ENCODE measurements around the gene FPR3. TPM values are rescaled to one million over a fixed set of nuclear protein-coding genes. Genes with fewer than 3 reads are reported as not detected.

Gene FPR3
- total and polyA plus RNA-seq, 2 donors (not counting 3 experiments of a cell fraction or from before 2014, with no cell fraction given): not detected

GRCh38 chr19:51779703-51780102, 15.3 kb upstream of the FPR3 start:
- FAIRE-seq: no peak
- Histone ChIP-seq H3K36me3 (ENCODE audit: control insufficient read depth in 2 of 2, extremely low read depth in 1 of 2, insufficient read depth in 2 of 2, low read length in 2 of 2) (no peaks in the 10 kb centered on the region), H3K9me1 (replicated peaks; ENCODE audit: control insufficient read depth, extremely low read depth, insufficient read depth, low read length) (no peaks in the 10 kb centered on the region), H4K20me1 (replicated peaks; ENCODE audit: control insufficient read depth, extremely low read depth, insufficient read depth, low read length) (no peaks in the 10 kb centered on the region), H3K9me3 (replicated peaks; ENCODE audit: control insufficient read depth, insufficient read depth, low read length) (no peaks in the 10 kb centered on the region), H2AFZ (ENCODE audit: low read depth, low read length) (no peak overlapping the region), H3K4me3 (replicated peaks in 1 of 3; ENCODE audit: insufficient read depth in 1 of 3, low read depth in 1 of 3, low read length in 3 of 3) (no peak overlapping the region), H3K27me3 (ENCODE audit: control insufficient read depth in 2 of 2, insufficient read depth in 2 of 2, low read length in 2 of 2) (no peaks in the 10 kb centered on the region), H3K27ac (ENCODE audit: insufficient read depth, low read depth, low read length) (no peak overlapping the region), H3K9ac (replicated peaks; ENCODE audit: extremely low read depth, insufficient read depth, low read length) (no peak overlapping the region), H3K4me1 (ENCODE audit: control insufficient read depth, extremely low read depth, insufficient read depth, low read length) (no peaks in the 10 kb centered on the region), H3K79me2 (ENCODE audit: control insufficient read depth, insufficient read depth, low read length) (no peaks in the 10 kb centered on the region), H3K4me2 (ENCODE audit: insufficient read depth, low read length) (no peak overlapping the region)
- no TSS peak for BruUV-seq (replicated peaks)
- no peak for DNase-seq (ENCODE audit: low read depth, low spot score)
- POLR2A ChIA-PET: no interaction called here
- TF ChIP-seq JUN (IDR thresholded peaks at IDR 0.05; ENCODE audit: borderline replicate concordance, insufficient read depth, insufficient read length, low read depth) (no peak), POLR2A (IDR thresholded peaks at IDR 0.05; ENCODE audit: low read depth, low read length) (no peak), MYC (IDR thresholded peaks at IDR 0.05; ENCODE audit: low read depth, low read length) (no peak), POLR2AphosphoS5 (IDR thresholded peaks at IDR 0.05; ENCODE audit: insufficient read depth, low read depth, low read length) (no peak), GATA2 (IDR thresholded peaks at IDR 0.05; ENCODE audit: insufficient read depth, insufficient read length, low read depth, low read length) (no peak), FOS (IDR thresholded peaks at IDR 0.05; ENCODE audit: borderline replicate concordance, insufficient read depth, low read length) (no peak), EZH2 (IDR thresholded peaks at IDR 0.05; ENCODE audit: borderline replicate concordance, low read depth, low read length, severe bottlenecking) (no peak), MAX (IDR thresholded peaks at IDR 0.05; ENCODE audit: insufficient read depth, insufficient read length) (no peak), CTCF (IDR thresholded peaks at IDR 0.05; ENCODE audit: extremely low read depth in 1 of 2, insufficient read depth in 1 of 2, low read depth in 1 of 2, low read length in 2 of 2) (no peak)
- dilution Hi-C loops (cut with MboI; ENCODE audit: extremely low pct_ligation_motif_present, low sequenced_read_pairs): no loop called here
- CTCF ChIA-PET: interaction anchor here (1.1 kb wide), 1 partner anchor 306 kb away, joined by 4 read pairs; no protein-coding TSS in a partner anchor
- intact Hi-C loops (cut with micrococcal nuclease): loop anchor here (2.0 kb wide), 3 partner anchors 123 to 457 kb away; no protein-coding TSS in a partner anchor

All from endothelial cell of umbilical vein (primary cell).